PC-3 (cell line): ENCODE results near the gene DLL4. TPM values are rescaled to one million over a fixed set of nuclear protein-coding genes. Genes with fewer than 3 reads are reported as not detected.

Source experiments
- ATAC-seq: fragments of 200-7000 bp; cut with Tn5 transposase; 2 replicates; pipeline ENCODE4 v1.9.1; 2020; ENCODE audit warnings: mild to moderate bottlenecking, moderate library complexity
- BruUV-seq: library from RNA; stranded (reverse); fragments of 400-500 nt; replicated peaks from 2 replicates; lab custom pipeline; 2021; lab: Mats Ljungman, UMichigan
- CTCF ChIA-PET: fragments of 300-600 bp; sonication (Branson Sonifier 250); formaldehyde crosslinking; loops from one replicate; lab custom pipeline; 2022; ENCODE audit warnings: antibody characterized with exemption; lab: Charles Lee
- POLR2A ChIA-PET: fragments of 300-600 bp; sonication (Branson Sonifier 250); formaldehyde crosslinking; loops from one replicate; lab custom pipeline; 2022; ENCODE audit warnings: antibody characterized with exemption; ENCODE audit not compliant: unreplicated experiment; lab: Charles Lee
- DNase-seq: peaks from one replicate; pipeline ENCODE4 v3.0.0-alpha.2; 2015
- H2AFZ ChIP-seq: fragments of 300-600 bp; sonication (generic); 2 replicates; pipeline ENCODE4 v1.6.0; 2016; ENCODE audit warnings: antibody characterized with exemption, low read length
- H3F3A ChIP-seq: fragments of 300-600 bp; sonication (generic); one replicate; pipeline ENCODE4 v1.6.0; 2017; ENCODE audit warnings: antibody characterized with exemption, low read length, control low read depth, mild to moderate bottlenecking; ENCODE audit not compliant: unreplicated experiment
- H3K27ac ChIP-seq: fragments of 300-600 bp; sonication (generic); 2 replicates; pipeline ENCODE4 v1.5.1; 2016; ENCODE audit warnings: mild to moderate bottlenecking, low read length
- H3K27me3 ChIP-seq: fragments of 300-600 bp; sonication (generic); 2 replicates; pipeline ENCODE4 v1.6.1; 2016; ENCODE audit warnings: low read length, mixed read lengths
- H3K36me3 ChIP-seq: fragments of 300-600 bp; sonication (generic); 2 replicates; pipeline ENCODE4 v1.6.1; 2016; ENCODE audit warnings: low read depth, mixed run types, low read length, mixed read lengths
- H3K4me1 ChIP-seq: fragments of 300-600 bp; sonication (generic); 2 replicates; pipeline ENCODE4 v1.5.1; 2016; ENCODE audit warnings: low read length; ENCODE audit not compliant: insufficient read depth
- H3K4me2 ChIP-seq: fragments of 300-600 bp; sonication (generic); 2 replicates; pipeline ENCODE4 v1.6.0; 2016; ENCODE audit warnings: low read length
- H3K4me3 ChIP-seq: fragments of 300-600 bp; sonication (generic); 2 replicates; pipeline ENCODE4 v1.5.1; 2016; ENCODE audit warnings: mild to moderate bottlenecking, low read length, mixed read lengths
- H3K79me2 ChIP-seq: fragments of 300-600 bp; sonication (generic); 2 replicates; pipeline ENCODE4 v1.6.1; 2017; ENCODE audit warnings: low read length, mixed read lengths
- H3K9ac ChIP-seq: fragments of 300-600 bp; sonication (generic); 2 replicates; pipeline ENCODE4 v1.6.0; 2016; ENCODE audit warnings: mild to moderate bottlenecking, low read length
- H3K9me2 ChIP-seq: fragments of 300-600 bp; sonication (generic); replicated peaks from 2 replicates; pipeline ENCODE4 v1.6.1; 2016; ENCODE audit warnings: mixed run types, low read length, mixed read lengths
- H3K9me3 ChIP-seq: fragments of 300-600 bp; sonication (generic); 2 replicates; pipeline ENCODE4 v1.6.1; 2016; ENCODE audit warnings: low read length, mixed read lengths
- H4K20me1 ChIP-seq: fragments of 300-600 bp; sonication (generic); 2 replicates; pipeline ENCODE4 v1.6.1; 2016; ENCODE audit warnings: low read length, mixed read lengths
- EZH2 ChIP-seq: fragments of 300-600 bp; sonication (generic); IDR thresholded peaks from one replicate; pipeline ENCODE4 v1.6.1; 2017; ENCODE audit warnings: antibody characterized with exemption, mild to moderate bottlenecking, low read length; ENCODE audit not compliant: unreplicated experiment
- EZH2phosphoT487 ChIP-seq: fragments of 300-600 bp; sonication (generic); IDR thresholded peaks from 2 replicates; pipeline ENCODE4 v1.6.1; 2018; ENCODE audit warnings: mild to moderate bottlenecking, antibody characterized with exemption, low read length, borderline replicate concordance
- intact Hi-C: fragments of 100-400 bp; cut with micrococcal nuclease; formaldehyde crosslinking; loops from 2 replicates; pipeline ENCODE4 v1.9.0; 2023
- total RNA-seq: library from RNA; depleted of rRNA; stranded (reverse); fragments of >200 nt; gene quantifications from 2 replicates; pipeline ENCODE4 v1.2.3, GENCODE V29; 2014
- TF ChIP-seq, protein P1 (sequence below): fragments of 300-600 bp; sonication (generic); conservative IDR thresholded peaks from 2 replicates; pipeline ENCODE4 v1.5.1; 2017; ENCODE audit warnings: antibody characterized with exemption, low read depth, mild to moderate bottlenecking, low read length

DLL4 gene
- total RNA-seq, 1 experiment from 2014 or later: 2.2 TPM

DNA sequence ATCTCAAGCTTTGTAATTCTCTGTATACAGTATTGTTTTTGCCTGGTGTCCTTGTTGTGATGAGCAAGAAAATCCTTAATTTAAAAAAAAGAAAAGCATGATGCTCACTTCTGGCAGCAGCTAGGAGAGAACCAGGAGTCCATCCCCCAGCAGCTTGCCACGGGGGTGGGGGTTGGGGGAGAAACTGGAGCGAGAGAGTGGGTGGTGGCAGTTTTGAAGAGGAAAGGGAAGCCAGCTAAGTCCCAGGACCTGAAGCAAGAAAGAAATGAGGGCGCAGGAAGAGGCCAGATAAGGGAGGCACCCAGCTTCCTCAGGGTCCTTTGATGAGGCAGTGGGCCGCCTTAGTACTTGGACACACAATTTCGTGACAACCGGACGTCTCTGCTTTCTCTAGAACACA is 47.7 kb downstream of the DLL4 start:
- ChIA-PET CTCF (no interaction called here), POLR2A (no interaction called here)
- no peaks in the 10 kb centered on the region for H4K20me1 ChIP-seq
- H3K4me1 ChIP-seq: peaks cover 19% of the 10 kb centered on the region
- no peak for TF ChIP-seq EZH2phosphoT487
- no peak for TF ChIP-seq EZH2
- TF ChIP-seq, protein P1, sequence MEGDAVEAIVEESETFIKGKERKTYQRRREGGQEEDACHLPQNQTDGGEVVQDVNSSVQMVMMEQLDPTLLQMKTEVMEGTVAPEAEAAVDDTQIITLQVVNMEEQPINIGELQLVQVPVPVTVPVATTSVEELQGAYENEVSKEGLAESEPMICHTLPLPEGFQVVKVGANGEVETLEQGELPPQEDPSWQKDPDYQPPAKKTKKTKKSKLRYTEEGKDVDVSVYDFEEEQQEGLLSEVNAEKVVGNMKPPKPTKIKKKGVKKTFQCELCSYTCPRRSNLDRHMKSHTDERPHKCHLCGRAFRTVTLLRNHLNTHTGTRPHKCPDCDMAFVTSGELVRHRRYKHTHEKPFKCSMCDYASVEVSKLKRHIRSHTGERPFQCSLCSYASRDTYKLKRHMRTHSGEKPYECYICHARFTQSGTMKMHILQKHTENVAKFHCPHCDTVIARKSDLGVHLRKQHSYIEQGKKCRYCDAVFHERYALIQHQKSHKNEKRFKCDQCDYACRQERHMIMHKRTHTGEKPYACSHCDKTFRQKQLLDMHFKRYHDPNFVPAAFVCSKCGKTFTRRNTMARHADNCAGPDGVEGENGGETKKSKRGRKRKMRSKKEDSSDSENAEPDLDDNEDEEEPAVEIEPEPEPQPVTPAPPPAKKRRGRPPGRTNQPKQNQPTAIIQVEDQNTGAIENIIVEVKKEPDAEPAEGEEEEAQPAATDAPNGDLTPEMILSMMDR: no peak
- H3K79me2 ChIP-seq: no peaks in the 10 kb centered on the region
- H3K9me3 ChIP-seq: no peaks in the 10 kb centered on the region
- no peak overlapping the region for H2AFZ ChIP-seq
- DNase-seq (no peak), ATAC-seq (no peak)
- H3K9ac ChIP-seq: no peak overlapping the region
- intact Hi-C loops: no loop called here
- H3K36me3 ChIP-seq: peaks cover 51% of the 10 kb centered on the region; the same call in 1 of the 2 replicates
- H3K27me3 ChIP-seq: no peaks in the 10 kb centered on the region
- BruUV-seq: no TSS peak
- no peak overlapping the region for H3K4me2 ChIP-seq
- H3K4me3 ChIP-seq: no peak overlapping the region
- H3F3A ChIP-seq: peaks cover 9% of the 10 kb centered on the region
- H3K27ac ChIP-seq: no peak overlapping the region
- H3K9me2 ChIP-seq: no peaks in the 10 kb centered on the region

DNA sequence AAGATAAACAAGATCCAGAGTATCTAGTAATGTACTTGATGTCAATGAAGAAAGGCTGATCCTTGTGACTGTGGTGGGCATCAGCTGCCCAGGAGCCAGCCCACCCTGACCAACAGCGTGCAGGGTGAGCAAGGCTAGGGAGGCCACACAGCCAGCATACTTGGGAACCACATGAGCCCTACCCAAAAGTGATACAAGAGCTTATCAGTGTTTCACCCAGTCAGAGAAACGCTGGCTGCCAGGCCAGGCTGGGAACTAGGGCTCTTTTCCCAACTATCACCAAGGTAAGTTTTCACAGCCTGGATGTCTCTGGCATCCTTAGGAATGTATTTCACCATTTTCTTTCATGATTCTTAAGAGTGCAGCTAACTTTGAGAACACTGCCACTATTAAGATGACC is 49.0 kb downstream of the DLL4 start:
- CTCF ChIA-PET: no interaction called here
- no peaks in the 10 kb centered on the region for H3K9me2 ChIP-seq
- H3K4me2 ChIP-seq: no peak overlapping the region
- DNase-seq: no peak
- intact Hi-C loops: no loop called here
- H3F3A ChIP-seq: no peaks in the 10 kb centered on the region
- POLR2A ChIA-PET: no interaction called here
- H3K9ac ChIP-seq: no peak overlapping the region
- peaks cover 64% of the 10 kb centered on the region for H3K36me3 ChIP-seq
- no TSS peak for BruUV-seq
- H3K79me2 ChIP-seq: no peaks in the 10 kb centered on the region
- TF ChIP-seq, protein P1: no peak
- no peaks in the 10 kb centered on the region for H3K9me3 ChIP-seq
- H2AFZ ChIP-seq: no peak overlapping the region
- ATAC-seq: no peak
- H4K20me1 ChIP-seq: no peaks in the 10 kb centered on the region
- H3K27ac ChIP-seq: no peak overlapping the region
- peaks cover 6% of the 10 kb centered on the region; the same call in 1 of the 2 replicates for H3K4me1 ChIP-seq
- no peaks in the 10 kb centered on the region for H3K27me3 ChIP-seq
- H3K4me3 ChIP-seq: no peak overlapping the region

DNA sequence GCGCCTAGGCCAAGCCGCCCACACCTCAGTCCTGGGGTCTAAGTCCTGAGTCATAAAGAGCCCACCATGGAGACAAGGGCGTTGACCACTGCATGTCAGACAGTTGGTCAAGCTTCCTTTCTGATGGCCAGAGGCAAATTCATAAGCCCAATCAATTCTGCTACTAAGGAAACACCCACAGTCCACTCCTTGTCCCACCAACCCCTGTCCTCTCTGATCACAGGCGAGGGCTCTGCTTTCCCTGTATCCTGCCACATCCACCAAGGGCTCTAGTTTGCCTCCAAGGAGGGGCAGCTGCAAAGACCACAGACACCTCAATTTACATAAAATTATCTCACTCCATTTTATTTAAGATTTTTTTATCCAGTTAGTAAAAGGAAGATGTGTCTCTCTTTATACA is 49.4 kb downstream of the DLL4 start:
- ATAC-seq: no peak
- H3F3A ChIP-seq: no peaks in the 10 kb centered on the region
- TF ChIP-seq EZH2phosphoT487 (no peak), EZH2 (no peak)
- TF ChIP-seq, protein P1: no peak

More for the DNA sequence above, 49.4 kb downstream of the DLL4 start:
- DNase-seq: no peak
- no TSS peak for BruUV-seq
- CTCF ChIA-PET: no interaction called here
- POLR2A ChIA-PET: no interaction called here
- Histone ChIP-seq H2AFZ (no peak overlapping the region), H3K9ac (no peak overlapping the region), H3K4me2 (no peak overlapping the region), H3K27ac (no peak overlapping the region), H3K36me3 (peaks cover 68% of the 10 kb centered on the region), H3K9me3 (no peaks in the 10 kb centered on the region), H3K4me3 (no peak overlapping the region), H3K79me2 (no peaks in the 10 kb centered on the region), H3K27me3 (no peaks in the 10 kb centered on the region), H4K20me1 (no peaks in the 10 kb centered on the region), H3K9me2 (no peaks in the 10 kb centered on the region), H3K4me1 (peaks cover 2% of the 10 kb centered on the region; the same call in 1 of the 2 replicates)
- intact Hi-C loops: no loop called here
